SHP77 treated with DMSO at 0.1 percent for 48 hours (cell line): ENCODE data around the gene TPK1.

ENCODE experiments used
- DNase-seq: peaks from one replicate; lab custom pipeline; 2025; lab: John Stamatoyannopoulos, UW

Gene TPK1

DNA sequence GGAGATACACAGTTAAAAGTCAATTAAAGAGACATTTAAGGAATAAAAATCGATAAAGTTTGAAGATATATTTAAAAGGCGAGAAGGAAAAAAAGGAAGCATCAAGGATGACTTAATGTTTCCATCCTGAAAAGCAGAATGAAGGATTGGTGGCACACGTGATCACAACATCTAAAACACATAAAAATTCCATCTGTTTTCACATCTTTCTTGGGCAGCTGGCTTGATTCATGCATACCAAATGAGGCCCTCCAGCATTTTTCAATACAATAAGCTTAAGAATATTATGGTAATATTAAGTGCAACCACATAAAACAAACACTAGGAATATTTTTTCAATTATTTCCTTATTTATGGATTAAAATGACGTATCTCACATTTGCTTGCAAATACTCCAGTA lies 112.6 kb downstream of the TPK1 start:
- DNase-seq: no peak

GRCh38 chr7:144720710-144721109 lies 115.1 kb downstream of the TPK1 start:
- no peak for DNase-seq

DNA sequence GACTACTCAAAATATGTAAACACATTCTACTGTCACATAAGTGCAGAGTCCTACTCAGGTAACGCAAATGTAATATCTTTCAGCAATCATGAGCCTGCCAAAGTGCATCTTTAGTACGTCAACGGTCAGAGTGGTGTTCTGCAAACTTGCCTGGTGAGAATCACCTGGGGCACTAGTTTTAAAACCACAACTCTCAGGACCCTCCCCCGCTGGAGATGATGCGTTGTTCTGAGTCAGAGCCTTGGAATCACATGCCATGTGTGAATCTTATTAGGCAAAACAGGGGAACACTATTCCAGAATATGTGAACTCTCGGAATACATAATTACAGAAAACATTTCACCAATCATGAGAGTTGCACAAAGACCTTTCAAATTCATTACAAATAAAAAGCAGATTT lies 115.7 kb downstream of the TPK1 start:
- no peak for DNase-seq

GRCh38 chr7:144717720-144718119 lies 118.1 kb downstream of the TPK1 start:
- DNase-seq: no peak

DNA sequence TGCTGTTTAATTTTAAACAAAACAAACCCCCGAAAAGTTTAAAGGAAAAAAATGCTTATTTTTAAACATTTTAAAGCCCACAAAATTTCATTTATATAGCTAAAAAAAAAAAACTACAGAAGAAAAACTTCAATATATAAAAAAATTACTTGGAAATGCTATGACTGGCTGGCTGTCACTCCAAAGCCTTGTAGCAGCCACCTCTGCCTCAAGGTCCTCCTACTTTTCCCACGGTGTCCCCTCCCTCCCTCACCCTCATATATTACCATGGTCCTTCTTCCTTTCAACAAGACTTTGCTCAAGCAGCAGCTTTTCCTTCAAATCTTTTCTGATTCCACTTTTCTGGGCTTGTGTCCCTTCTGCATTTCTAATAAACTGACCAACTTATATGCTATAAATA lies 122.0 kb downstream of the TPK1 start:
- no peak for DNase-seq

GRCh38 chr7:144710791-144711190 lies 125.1 kb downstream of the TPK1 start:
- no peak for DNase-seq

DNA sequence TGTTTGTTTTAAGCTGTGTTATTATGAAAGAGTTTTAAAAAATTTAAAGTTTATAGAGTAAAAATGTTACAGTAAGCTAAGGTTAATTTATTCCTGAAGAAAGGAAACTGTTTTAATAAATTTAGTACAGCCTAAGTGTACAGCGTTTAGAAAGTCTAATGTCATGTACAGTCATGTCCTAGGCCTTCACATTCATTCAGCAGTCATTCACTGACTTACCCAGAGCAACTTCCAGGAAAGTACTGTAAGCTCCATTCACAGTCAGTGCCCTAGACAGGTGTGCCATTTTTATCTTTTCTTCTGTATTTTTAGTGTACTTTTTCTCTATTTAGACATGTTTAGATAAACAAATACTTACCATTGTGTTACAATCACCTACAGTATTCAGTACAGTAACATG lies 126.8 kb downstream of the TPK1 start:
- DNase-seq: no peak

DNA sequence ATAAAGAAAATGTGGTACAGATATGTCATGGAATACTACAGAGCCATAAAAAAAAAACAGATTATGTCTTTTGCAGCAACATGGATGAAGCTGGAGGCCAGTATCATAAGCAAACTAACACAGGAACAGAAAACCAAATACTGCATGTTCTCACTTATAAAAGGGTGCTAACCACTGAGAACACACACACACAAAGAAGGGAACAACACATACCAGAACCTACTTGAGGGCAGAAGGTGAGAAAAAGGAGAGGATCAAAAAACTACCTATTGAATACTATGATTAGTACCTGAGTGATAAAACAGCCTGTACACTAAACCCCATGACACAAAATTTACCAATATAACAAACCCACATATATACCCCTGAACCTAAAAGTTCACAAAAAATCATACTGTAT lies 144.6 kb downstream of the TPK1 start:
- DNase-seq: no peak

- no peak for DNase-seq
Measured at GRCh38 chr7:144682581-144683280, 153.1 kb downstream of the TPK1 start.

DNA sequence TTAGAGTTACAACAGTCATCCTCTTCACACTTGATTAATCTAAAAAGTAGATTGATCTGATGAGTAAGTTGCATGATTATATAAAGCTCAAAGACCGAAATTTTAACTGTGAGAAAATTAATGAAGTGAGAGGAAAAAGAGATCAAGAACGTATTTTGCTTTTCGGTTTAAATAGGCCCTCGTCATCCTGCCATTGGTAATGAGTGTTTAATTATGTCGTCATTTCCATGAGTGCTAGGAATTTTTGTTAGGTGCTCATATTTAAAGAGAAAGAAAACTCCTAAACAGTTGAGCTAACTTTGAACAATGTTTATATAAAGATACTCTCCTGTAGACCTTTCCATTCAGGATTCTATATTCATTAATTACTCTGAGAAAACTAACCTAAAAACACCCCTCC lies 159.4 kb downstream of the TPK1 start:
- DNase-seq: no peak

DNA sequence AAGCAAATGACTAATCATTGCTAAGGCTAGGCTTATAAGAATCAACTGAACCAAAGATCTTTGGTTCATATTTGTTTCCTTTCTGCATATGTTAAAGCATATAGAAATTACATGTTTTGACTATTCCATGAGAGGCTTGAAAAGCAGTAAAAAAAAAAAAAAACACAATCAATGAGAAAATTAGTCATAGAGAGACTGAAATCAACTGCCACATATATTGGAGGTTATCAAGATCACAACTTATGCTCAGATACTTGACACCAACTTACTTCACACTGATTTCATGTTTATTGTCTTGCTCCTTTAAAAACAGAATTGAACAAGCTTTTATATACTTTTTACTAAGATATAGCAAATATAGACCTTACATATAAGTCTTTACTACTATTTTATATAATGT lies 161.3 kb downstream of the TPK1 start:
- no peak for DNase-seq

DNA sequence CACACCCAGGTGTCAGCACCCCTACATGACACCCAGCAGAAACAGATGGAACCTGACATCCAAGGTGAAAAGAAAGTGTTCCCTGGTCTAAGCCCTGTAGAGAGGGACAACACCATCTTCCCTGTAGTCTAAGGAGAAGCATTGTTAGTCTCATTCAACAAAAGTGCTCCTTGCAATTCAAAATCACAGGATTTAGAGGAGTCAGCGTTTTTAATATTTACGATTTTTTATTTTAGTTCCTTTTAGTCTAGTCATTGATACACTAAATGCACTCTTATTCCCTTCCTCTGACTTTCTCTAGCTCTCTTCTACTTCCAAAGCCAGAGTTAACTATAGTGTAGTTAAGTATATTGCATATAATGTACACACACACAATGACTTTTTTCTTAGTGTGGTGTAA lies 163.0 kb downstream of the TPK1 start:
- DNase-seq: no peak

DNA sequence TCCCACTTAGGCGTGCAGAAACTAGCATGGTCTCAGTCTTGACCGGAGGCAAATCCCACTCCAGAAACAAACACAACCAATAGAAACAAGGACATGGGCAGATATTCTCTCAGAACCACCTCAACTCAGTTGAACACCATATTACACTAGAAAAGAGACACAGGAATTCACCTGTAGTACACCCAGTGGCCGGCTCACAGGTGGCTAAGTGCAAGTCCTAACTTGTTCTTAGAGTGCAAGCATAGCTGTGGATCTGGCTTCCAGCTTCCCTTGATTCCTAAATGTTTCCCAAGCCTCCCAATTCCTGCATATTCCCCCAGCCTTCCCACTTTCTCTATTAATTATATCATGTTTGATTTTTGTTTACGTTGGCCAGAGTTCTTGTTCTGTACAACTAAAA lies 164.4 kb downstream of the TPK1 start:
- no peak for DNase-seq

DNA sequence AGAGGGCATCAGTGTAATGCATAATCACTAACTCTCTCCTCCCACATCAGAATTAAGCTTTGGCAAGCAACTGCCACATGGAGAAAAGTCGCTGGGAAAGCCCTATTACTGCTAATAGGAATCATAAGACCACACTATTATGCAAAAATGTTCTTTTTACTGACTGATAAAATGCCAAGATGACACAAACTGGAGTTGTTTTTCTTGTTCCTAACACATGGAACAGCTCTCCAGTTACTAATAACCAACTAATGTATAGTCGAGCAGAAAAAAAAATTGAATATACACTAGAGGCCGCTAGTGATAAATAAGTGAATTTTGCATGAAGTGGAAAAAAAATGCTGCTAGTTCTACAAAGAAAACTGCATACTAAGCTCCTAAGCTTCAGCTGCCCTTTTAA lies 165.6 kb downstream of the TPK1 start:
- DNase-seq: no peak

DNA sequence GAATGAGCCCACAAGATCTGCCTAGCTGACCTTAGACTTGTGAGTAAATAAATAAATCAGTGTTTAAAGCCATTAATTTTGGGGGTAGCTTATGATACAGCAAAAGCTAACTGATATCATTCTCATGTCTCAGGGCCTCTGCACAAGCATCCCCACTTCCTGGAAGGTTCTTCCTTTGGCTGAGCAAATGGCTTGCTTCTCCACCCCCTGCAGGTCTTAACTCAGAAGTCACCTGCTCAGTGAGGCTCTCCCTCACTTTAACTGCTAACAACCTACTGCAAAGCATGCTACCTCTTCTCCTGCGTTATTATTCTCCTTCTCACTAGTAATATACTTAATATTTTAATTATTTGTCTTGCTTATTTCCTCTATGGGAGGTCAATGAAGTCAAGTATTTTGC lies 167.3 kb downstream of the TPK1 start:
- DNase-seq: no peak

DNA sequence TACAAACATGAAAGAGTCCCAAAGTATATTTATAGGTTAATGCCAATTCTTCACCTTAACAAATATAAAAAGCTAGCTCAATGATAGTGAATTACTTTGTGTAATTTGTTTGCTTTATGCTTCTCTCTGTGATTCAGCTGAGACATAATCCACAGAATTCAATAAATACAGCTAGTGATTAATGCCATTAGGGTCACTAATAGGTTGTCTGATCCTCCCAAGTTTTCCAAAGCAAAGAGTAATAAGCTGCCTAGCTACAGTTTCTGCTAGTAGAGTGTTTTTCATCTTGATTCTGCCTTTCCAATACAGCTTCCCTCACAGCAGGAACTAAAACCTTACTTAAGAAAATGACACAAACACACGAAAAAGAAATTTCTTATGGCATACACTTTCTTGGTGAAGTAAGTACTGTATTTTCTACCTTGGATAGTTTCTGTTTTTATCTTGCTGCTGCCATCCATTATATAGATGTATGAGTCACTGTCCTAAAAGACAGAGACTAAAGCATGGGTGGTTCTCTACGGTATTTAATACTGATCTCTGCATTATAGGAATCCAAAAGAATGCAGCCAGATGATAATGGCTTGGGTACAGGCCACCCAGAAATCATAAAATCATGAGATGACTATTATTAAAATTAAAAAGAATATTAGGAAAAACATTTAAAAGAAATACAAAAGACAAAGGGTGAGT lies 170.0 kb downstream of the TPK1 start:
- DNase-seq: no peak

GRCh38 chr7:144659211-144659610 lies 176.6 kb downstream of the TPK1 start:
- no peak for DNase-seq

DNA sequence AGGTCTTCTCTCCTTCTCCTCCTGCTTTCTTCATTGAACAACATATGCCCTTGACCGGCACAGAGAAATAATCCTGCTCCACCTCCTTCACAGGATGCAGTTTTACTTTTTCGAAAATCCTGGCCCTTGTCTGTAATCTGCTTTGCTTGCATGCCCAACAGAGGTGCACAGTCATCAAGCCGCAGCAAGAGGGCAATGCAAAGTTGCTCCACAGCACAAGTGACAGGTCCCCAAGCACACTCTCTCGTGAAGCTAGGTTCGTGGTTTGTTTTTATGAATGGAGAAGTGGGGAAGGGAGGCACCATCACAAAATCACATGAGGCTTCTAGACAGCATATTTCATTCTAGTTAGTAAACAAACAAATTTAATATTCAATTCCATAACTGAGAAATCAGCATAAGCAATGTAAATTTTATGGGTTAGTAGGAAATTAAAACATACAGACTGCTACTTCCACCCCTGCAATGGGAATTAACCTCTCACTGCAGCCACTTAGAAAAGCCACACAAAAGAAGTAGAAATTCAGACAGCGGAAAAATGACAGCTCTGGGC lies 178.8 kb downstream of the TPK1 start:
- no peak for DNase-seq

GRCh38 chr7:144653449-144653848 lies 182.4 kb downstream of the TPK1 start:
- DNase-seq: no peak

DNA sequence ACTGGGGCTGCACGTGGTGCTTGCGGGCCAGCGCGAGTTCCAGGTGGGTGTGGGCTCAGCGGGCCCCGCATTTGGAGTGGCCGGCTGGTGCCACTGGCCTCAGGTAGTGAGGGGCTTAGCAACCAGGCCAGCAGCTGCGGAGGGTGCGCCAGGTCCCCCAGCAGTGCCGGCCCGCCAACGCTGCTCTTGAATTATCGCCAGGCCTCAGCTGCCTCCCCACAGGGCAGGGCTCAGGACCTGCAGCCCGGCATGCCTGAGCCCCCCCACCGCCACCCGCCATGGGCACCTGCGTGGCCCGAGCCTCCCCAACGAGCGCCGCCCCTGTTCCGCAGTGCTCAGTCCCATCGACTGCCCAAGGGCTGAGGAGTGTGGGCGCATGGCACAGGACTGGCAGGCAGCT lies 185.4 kb downstream of the TPK1 start:
- DNase-seq: no peak

- no peak for DNase-seq
Measured at GRCh38 chr7:144649120-144649519, 186.7 kb downstream of the TPK1 start.

DNA sequence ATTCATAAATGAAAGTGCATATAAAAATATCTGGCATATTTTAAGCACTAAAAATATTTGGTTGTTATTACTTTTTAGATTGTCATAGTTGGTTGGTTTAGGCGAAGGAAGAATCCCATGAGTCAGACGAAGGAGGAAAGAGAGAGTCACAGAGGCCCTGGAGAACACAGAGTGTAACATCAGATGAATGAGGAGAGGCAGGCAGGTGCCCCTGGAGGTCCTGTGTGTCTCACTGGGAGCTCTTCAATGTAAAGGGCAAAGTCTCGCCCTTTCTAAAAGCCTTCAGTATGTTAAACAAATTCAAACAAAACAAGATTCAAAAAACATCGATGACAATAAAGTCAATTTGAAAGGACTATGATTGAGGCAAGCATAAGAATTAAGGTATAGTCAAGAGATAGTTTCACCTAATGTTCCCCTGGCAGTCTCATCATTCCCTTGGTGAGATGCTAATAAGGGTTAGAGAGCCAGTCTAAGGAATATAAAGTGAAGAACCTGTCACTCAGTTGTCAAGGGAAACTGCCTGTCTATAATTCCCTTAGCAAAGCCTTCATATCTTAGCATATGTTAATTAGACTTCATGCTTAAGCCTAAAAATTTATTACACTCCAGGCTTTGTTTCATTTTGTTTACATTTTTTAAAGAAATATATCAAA lies 194.3 kb downstream of the TPK1 start:
- no peak for DNase-seq

DNA sequence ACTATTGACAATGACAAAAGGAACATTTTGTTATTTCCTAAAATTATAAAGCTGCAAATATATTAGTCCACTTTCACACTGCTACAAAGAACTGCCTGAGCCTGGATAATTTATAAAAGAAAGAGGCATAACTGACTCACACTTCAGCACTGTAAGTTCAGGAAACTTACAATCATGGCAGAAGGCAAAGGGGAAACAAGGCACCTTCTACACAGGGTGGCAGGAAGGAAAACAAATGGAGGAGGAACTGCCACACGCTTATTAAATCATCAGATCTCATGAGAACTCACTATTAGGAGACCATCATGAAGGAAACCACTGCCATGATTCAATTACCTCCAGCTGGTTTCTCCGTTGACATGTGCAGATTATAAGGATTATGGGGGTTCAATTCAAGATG lies 203.1 kb downstream of the TPK1 start:
- no peak for DNase-seq
